GM18520 (cell line): Measurements from ENCODE around the gene ARID3C.

Experiments
- ATAC-seq: cut with Tn5 transposase; IDR thresholded peaks from one replicate; pipeline ENCODE4 v1.9.1; 2021; ENCODE audit not compliant: unreplicated experiment

The ARID3C gene

DNA sequence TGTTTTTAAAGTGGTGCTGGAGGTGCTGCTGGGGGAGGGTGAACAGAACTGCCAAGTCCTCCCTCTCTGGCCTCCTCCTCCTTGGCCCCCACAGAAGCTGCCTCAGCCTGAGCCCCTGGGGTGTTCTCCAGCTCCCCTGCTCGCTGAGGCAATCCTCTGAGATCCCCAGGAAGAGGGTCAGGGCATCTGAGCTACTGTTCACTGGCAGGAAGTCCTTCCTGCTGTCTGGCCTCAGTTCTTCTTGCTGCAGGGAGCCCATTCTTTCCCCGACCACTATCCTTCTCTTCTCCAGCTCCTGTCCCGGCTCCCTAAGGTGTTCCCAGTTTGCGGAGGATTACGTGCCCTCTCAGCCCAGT, 49.1 kb downstream of the ARID3C start:
- ATAC-seq = no peak

DNA sequence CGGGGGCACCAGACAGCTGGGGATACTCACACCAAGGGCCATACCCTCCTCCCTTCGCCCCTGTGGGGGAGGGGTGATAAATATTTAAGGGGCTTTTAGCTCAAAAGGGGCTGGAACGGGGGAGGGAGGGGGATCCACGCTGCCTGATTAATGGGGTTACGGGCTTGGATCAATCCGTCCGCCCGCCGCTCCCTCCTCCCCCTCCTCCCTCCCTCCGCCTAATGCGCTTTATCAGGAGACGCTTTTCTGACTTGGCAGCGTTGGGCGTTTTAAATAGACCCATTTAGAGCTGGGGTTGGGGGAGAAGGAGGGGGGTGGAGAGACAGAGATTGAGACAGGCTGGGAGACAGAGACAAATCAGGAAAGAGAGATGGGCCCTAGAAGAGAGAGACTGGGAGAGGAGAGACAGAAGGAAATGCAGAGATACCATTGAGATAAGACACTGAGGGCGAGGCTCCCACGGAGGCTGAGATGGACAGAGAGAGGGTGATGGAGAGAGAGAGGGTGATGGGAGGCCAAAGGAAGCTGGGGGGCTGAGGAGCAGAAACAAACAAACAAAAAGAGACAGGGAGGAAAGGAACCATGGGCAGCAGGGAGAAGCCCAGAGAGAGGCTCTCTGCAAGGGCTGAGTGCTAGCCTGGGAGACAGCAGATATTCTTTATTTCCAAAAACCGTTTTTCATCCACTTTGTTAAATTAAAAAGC, 49.6 kb downstream of the ARID3C start:
- ATAC-seq = no peak

DNA sequence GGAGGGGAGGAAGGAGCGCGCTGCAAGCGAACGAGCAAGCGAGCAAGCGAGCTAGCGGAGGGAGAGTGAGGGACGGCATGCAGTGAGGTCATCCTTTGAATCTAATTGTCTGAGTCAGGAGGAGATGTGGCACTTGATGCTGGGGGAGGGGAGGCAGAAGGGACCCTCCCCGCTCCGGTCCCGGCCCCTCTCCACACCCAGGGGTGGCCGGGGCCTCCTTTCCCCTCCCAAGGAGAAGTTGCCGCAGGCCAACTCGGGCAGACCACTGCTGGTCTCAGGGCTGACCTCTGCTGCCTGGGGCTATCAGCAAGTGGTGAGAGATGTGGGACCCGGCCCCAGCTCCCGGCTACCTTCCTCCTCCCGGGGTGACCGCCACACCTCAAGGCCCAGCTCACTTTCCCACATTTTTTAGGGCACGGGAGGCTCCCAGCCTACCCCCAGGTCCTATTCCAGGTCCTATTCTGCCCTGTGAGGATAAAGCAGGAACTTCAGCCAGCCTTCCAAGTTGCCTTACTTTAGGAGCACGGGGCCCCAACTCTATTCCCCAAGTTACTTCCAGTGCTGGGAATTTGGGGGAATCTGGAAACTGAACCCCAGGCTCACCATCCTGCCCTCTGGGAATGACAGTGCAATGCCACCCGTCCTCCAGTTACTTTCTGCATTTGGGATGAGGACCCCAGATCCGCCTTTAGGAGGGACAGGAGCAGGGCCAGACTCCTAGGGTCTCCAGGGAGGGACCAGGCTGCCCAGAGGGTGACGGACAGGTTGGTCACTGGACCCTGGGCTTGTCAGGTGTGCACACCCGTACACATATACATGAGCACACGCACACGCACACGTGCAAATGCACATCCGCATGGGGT, 50.4 kb downstream of the ARID3C start:
- no peak for ATAC-seq

DNA sequence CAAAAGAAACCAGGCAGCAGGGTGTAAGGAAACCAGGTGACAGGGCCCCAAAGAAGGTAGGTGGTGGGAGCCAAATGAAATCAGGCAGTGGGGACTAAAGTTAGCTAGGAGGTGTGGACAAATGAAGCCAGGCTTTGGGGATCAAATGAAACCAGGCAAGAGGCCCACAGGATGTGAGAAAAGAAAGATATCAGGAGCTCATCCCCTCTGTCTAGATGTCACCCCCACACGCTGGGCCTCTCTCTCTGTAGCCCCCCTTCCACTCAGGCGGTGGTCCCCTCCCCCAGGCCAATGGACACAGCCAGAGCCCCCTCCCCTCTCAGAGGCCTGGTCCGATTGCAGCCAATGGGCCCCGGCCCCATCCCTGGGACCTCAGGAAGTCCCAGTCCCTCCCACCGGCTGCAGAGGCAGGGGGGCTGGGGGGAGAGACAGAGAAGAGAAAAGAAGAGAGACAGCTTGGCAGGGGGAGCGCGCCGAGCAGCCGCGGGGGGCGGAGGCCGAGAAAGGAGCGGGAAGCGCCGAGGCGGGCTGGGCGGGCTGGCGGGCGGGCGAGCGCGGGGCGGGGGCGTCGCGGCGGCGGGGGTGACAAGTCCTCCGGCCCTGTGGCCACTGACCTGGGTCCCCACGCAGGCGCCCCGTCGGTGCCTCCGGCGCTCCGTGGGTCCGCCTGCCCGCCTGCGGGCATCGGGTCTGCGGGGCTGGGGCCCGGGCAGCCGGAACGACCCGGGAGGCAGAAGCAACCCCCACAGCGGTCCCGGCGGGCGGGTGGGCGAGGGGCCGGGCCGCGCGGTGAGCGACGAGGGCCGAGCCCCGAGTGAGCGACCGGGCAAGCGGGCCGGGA, 51.2 kb downstream of the ARID3C start:
- ATAC-seq = no peak

DNA sequence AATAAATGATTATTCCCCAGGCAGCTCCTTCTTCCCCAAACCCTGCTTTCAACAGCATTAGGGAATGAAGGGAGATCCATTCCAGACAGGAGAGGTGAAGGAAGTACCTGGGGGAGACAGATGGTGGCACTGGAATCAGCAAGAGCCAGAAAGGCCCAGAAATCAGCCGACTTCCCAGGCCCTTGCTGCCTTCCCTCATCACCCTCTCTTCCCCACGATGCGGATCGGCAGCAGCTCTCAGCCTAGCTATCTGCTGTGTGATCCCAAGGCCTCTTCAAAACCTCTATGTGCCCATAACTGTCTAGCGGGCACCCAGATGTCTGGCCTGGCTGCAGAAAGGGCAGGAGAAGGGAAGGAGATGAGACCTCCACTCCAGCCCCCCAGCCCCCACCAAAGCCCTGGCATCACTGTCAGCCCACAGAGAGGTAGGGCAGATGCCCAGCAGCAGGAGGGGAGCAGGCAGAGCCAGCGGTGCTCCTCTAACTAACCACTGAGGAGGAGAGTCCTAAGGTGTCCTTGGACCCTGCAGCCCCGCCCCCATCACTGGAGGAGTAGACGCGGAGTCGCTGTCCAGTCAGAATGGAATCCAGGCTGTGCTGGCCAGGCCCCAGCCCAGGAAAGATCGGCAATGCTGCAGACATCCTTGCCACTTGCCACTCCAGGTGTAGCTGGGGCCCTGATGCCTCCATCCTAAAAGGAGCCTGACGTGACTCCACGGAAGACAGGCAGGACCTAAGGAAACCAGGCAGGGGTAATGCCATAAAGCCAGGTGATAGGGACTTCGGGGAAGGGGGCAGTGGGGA, 52.1 kb downstream of the ARID3C start:
- no peak for ATAC-seq

DNA sequence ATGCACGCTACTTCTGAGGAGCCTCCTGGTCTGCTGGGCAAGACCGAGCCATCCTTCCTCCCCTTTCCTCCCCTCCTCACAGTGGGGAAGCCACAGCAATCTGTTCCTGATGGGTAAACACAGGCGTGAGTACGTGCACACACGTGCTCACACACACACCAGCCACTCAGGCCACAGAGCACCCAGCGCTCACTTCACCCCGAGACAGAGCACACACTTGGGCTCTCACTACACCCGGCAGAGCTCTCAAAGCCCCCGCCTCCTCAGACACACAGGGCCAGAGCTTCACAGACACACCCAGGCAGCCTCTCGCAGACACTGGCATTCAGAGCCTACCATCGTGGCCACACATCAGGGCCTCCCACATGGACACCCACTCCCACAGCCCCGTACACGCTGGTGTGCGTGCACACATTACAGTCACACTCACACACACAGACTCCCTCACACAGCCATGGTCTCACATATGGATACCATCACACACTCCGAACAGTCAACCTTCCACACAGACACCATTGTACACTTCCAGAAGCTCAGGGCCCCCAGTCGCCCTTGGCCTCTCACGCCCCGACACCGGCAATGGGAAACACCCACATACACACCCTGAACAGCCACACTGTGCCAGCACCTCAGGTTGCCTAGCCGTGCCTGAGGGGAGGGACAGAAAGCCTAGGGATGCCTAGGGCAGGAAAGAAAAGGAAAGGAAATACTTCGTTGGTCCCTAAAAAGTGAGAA, 52.8 kb downstream of the ARID3C start:
- ATAC-seq = no peak

DNA sequence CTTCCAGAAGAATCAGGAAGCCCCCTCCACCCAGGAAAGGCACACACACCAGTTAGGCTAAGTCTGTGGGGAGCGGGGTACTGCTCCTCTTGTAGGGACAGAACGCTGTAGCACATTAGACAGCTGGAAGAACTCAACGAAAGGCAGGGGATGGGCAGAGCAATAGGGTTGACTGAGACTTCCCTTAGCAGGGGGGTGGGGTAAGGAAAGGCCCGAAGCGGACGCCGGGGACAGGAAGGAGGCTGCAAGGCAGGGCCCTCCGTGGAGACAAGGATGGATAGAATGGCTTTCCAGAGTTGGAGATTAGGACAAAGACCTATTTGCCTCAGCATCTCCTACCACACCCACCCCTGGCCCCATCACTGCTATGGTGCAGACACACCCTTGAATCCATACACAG, 53.6 kb downstream of the ARID3C start:
- no peak for ATAC-seq

DNA sequence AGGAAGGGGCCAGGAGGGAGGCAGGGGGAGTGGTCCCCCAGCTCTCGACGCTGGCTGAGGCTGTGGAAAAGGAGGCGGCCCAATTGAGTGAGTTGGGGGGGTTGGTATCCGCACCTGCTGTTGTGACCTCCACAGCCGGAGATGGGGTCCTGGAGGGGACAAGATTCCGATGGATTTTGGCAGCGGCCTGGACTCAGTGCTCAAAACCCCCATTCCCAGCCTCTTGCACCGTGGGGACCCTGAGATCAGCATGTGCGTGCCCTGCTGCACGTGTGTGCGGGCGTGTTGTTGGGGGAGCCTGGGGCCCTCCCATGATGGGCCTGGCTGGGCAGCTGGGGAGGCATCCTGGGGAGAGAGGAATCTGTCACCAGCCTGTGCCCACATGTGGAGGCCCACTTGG, 54.3 kb downstream of the ARID3C start:
- ATAC-seq = no peak

DNA sequence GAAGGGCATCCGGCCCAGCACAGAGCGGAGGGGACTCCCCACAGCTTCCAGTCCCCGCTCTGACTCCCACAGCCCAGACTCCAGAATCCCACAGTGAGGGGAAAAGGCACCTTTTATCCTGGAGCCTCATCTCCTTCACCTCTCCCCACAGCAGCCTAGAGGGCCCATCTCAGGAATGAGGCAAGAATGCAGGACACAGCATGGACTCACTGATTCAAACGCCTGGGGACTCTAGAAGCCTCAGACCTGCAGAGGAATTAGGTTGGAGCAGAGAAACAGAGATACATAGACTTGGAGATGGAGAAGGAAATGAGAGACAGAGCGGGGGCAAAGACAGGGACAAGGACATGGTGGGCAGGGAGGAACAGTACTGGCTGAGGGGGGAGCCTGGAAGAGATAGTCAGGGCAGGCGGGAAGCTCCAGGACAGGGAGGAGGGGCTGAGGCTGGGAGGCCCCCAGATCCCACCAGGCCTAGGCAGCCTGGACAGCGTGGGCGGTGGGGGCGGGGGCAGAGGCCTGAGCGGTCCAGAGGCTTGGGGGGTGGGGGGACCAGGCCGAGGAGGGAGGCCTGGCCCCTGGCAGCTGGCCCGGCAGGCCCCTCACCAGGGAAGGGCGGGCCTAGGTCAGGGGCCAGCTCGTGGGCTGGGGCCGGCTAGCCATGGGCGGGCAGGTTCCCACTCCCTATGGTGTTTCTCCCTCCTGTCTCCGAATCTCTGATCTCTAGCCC, 55.1 kb downstream of the ARID3C start:
- ATAC-seq = no peak

DNA sequence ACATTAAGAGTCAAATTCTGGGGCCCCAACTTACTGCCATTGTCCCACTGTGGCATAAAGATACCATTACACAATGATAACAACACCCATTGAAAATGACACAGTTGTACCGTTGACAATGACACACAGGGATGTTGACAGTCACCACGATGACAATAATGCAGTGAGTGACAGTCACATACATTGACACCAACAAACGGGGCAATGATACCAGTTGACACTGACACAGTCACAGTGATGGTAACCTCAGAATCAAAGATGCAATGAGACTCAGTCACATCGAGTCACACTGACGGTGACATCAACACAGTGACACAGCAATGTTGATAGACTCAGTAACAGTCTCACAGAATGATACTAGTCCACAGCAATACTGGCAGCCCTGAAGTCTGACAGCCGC, 56.2 kb downstream of the ARID3C start:
- ATAC-seq = no peak

DNA sequence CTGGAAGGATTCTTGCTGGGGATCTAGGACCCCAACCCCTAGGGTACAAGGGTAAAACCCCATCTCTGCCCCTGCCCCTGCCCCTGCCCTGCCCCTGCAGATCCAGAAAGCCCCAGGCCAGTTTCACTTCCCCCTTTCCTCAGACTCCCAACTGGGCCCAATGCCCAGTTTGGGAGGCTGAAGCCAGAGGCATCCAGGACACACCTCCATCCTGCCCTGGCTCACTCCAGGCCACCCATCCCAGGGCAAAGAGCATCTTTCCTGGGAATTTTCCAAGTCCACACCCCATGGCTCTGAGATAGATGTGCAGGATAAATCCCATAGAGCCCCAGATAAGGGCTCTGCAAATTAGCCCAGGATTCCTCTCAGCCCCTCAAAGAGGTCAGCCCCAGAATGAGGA, 56.8 kb downstream of the ARID3C start:
- ATAC-seq = no peak

DNA sequence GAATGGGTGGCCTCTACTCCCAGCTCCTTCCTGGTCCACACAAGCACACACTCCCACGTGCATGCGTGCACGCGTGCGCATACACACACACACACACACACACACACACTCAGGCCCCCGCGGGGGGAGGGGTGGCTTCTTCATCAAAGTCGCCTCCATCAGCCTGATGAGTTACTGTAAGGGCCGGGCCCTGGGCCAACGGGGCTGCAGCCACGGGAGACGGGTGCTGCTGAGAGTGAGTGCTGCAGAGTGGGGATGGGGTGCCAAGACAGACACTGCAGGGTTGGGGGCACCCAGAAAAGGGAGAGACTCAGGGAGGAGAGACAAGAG, 57.4 kb downstream of the ARID3C start:
- ATAC-seq = no peak
